SKM-1 (cell line): ENCODE data around the gene SPEF1.

ENCODE experiments used
- DNase-seq: peaks from one replicate; lab custom pipeline; 2025; ENCODE audit not compliant: unreplicated experiment; lab: John Stamatoyannopoulos, UW

SPEF1 gene

GRCh38 chr20:3751305-3751674 lies 30.0 kb downstream of the SPEF1 start:
- no peak for DNase-seq

DNA sequence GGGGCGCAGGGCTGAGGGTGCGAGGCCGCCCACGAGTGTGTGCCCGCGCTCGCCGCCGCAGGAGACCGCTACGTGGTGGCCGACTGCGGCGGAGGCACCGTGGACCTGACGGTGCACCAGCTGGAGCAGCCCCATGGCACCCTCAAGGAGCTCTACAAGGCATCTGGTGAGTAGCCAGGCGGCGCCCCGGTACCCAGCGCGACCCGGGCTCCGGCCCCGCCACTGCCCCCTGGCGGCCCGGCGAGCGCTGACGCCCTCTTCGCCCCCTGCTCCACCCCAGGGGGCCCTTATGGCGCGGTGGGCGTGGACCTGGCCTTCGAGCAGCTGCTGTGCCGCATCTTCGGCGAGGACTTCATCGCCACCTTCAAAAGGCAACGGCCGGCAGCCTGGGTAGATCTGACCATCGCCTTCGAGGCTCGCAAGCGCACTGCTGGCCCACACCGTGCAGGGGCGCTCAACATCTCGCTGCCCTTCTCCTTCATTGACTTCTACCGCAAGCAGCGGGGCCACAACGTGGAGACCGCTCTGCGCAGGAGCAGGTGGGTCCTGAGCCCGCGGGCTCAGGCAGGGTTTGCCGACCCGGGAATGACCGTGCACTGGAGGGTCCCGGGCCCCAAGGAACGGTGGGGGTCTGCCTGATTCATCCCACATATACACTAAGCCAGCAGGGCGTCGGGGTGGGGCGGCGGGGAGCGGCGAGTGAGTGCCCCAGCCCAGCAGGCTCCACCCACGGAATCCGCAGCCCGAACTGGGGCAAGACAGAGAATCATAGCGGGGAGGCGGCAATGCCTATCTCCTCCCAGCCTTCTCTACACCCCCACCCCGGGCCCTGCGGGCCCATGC lies 31.3 kb downstream of the SPEF1 start:
- no peak for DNase-seq

DNA sequence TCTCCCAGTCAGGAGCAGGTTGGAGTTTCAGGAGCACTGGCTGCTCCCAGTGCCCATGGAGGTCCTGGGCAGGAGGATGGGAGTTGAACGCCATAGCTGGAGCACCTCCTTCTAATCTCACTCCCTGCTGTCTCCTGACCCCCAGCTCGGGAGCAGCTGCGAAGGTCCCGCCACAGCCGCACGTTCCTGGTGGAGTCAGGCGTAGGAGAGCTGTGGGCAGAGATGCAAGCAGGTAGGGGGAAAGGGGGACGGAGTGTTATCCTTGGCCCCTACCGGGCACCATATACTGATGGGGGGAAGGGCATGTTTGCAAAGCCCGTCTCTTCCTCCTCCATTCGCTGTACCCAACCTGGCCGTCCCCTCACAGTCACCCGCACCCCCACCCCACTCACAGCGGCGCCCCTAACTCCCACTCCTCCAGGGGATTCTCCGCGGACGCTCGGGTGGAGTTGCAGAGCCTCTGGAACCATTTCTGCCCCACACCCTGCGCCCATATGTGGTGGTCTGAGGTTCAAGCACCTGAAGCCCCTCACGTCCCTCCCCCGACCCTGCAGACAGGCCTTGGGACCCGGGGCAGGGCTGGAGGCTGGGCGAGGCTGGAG lies 32.1 kb downstream of the SPEF1 start:
- no peak for DNase-seq

DNA sequence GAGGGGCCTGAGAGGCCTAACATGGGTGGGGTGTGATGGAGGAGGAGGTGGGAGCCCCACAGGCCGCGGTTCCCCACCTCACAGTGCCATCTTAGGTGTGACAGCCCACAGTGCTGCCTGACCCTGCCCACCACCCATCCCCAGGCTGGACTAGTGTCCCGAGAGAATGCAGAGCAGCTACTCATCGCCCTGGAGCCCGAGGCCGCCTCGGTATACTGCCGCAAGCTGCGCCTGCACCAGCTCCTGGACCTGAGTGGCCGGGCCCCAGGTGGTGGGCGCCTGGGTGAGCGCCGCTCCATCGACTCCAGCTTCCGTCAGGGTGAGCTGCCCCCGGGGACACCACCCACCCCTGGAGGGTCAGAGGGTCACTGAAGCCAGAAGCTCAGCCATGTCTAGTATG lies 33.2 kb downstream of the SPEF1 start:
- no peak for DNase-seq

DNA sequence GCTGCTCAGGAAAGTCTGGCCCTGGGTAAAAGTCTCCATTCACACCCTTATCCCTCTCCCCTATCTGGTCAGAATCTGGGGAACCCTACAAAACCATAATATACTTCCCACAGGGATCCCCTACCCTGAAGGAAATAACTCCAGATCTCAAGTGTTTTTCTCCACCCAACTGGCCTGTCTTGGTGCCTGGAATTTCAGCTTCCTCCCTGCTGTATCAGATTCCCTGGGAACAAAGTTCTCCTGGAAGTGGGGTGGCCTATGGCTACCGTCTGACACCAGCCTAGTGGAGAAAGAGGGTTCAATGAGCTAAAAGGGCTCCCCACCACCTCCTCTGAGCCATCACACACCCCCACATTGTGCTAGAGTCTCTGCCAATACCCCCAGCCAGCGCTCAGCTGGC lies 33.8 kb downstream of the SPEF1 start:
- no peak for DNase-seq

DNA sequence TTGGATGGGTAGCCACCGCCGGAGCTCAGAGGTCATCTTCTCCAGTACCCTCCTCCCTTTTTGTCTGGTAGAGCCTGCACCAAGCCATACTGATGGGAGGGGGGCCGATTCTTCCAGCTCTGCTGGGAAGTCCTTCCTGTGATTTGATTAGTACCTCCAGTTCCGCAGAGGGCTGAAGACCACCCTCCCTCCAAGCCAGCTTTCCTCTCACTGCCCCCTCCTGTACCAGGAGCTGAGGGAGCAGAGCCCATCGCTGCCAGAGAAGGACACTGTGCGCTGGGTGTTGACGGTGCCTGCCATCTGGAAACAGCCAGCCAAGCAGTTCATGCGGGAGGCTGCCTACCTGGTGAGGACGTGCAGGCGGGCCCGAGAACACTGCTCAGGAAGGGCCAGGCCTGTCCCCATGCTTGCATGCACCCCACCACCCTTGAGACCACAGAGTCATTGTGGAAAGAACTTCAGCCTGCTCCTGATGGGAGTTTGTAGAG lies 35.5 kb downstream of the SPEF1 start:
- DNase-seq, result no peak

DNA sequence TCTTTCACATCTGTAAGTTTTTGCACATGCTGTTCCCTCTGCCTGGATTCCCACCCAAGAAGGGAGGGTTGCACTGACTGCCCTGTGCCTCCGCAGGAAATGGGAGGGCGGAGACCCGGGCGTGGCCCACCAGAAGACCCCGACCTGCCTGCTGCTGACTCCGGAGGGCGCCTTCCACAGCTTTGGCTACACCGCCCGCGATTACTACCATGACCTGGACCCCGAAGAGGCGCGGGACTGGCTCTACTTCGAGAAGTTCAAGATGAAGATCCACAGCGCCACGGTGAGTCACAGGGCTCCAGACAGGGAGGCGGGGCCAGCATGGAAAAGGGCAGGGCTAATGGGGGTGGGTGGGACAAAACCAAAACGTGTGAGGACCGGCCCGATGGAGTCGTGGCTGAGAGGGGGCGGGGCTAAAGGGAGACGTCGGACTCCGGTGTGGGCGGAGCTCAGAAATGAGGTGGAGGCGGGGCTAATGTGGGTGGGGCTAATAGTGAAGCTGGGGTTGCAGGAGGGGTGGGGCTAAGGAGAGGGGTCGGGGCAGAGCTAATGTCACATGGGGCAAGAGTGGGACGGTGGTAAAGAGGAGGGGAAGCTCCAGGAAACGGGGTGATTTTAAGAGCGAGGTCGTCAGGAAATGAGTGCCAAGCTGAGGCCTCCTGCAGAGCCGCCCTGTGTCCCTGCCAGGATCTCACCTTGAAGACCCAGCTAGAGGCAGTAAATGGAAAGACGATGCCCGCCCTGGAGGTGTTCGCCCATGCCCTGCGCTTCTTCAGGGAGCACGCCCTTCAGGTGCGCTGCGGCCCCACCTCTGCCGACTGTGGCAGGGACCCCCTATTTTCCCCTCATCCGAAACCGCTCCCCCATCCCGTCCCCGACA lies 36.2 kb downstream of the SPEF1 start:
- DNase-seq, result no peak

GRCh38 chr20:3744037-3744436 lies 37.2 kb downstream of the SPEF1 start:
- DNase-seq, result no peak

DNA sequence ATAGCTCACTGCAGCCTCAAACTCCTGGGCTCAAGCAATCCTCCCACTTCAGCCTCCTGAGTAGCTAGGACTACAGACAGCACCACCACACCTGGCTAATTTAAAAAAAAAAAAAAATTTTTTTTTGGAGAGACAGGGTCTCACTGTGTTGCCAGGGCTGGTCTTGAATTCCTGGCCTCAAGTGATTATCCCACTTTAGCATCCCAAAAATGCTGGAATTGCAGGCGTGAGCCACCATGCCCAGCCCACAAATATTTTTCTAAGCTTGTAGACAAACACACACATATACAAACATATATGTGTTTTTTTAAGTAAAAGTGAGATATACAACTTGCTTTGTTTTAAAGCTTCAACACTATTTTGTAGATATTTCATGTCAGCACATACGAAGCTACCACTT lies 38.0 kb downstream of the SPEF1 start:
- DNase-seq, result no peak

GRCh38 chr20:3741836-3742458 lies 39.3 kb downstream of the SPEF1 start:
- no peak for DNase-seq

DNA sequence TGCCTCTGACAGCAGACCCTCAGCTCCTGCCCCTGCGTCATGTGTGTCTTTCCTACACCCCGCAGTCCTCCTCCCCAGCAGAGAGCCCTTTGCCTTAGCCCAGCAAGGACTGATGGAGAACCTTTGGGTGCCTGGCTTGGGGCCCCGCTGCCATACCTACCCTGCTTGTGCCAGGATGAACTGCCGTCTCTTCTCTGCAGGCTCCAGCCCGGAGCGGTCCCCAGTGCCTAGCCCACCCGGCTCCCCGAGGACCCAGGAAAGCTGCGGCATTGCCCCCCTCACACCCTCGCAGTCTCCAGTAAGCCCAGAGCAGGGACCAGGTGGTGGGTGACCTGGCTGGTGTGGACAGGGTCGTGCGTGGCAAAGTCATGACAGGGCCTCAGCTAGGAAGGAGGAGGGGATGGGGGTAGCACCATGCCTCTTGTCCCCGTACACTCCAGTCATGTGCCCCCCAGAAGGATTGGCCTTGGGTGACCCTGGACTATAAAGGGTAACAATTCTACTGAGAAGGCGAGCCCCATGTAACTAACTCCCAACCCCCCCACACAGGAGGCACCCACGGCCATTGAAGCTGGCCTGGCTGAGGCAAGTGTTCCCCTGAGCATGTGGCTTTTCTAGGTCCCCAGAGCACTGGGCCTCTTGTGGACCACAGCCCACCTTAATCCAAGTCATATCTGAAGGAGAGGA lies 40.5 kb downstream of the SPEF1 start:
- DNase-seq, result no peak

GRCh38 chr20:3739926-3740451 lies 41.3 kb downstream of the SPEF1 start:
- DNase-seq, result no peak

- DNase-seq, result no peak
These were observed 42.0 kb downstream of the SPEF1 start for GRCh38 chr20:3739054-3739925.

DNA sequence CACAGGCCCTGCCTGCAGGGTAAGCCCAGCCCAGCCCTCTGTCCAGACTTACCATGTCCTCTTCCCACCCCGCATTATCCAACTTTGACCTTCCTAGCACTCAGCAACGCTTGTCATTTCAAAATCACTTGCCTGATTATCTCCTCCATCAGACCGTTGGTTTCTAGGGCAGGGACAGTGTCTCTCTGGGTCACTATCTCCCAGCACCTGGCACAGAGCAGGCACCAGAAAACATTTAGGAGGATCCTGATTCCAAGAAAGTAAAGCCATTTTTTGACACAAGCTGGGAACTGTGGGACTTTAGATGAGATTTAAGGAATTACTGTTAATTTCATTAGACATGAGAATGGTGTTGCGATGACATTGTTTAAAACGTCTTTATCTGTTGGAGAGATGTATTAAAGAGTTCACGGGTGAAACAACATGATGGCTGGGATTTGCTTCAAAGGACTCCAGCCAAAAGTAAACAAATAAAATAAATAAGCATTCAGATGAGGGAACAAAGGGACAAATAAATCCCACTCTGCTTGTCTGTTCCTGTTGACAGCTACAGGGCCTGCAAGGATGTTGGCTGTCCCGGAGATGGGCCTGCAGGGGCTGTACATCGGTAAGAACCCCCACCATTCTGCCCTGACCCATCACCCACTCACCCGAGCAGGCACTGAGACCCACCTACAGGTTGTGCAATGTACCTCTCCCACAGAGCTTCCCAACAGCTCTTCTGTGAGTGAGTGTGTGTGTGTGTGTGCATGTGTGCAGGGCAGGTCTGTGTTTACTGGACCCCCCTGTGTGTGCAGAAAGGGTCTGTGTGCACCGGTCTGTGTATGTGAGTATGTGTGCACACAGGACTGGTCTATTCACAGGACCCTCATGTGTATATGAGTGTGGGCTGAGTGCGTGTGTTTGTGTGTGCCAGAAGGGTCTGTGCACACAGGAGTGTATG lies 42.9 kb downstream of the SPEF1 start:
- DNase-seq, result no peak

DNA sequence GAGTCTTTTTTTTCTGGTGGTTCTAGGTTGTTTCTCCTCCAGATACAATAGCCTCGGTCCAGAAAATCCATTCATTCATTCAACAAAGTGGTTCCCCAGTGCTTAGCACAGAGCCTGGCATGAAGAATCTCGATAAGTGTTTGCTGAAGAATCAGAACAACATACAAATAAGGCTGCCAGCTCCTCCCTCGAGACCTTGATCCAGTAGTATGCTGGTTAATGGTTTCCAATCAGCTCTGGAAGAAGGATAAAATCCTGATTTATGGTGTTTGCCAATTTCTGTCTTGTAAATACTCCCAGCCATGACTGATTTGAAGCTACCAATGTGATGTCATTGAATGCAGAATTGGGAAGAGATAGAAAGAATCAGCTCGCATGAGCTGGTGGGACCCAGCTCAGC lies 45.5 kb downstream of the SPEF1 start:
- DNase-seq, result no peak

- DNase-seq, result no peak
These were observed 47.0 kb downstream of the SPEF1 start for GRCh38 chr20:3734111-3734843.

GRCh38 chr20:3733119-3733995 lies 47.9 kb downstream of the SPEF1 start:
- no peak for DNase-seq
